Upper lobe of left lung (tissue), 6 donors: ENCODE data around the gene MOK. TPM values are rescaled to one million over a fixed set of nuclear protein-coding genes. Genes with fewer than 3 reads are reported as not detected.

Source experiments
- ATAC-seq, 2 donors: fragments of 200-7000 bp; cut with Tn5 transposase; one replicate each; pipeline ENCODE4 v1.9.1; 2022; ENCODE audit warnings: mild to moderate bottlenecking in 2 of 2, moderate library complexity in 2 of 2; ENCODE audit not compliant: low FRiP score in 2 of 2
- DNase-seq, 2 donors: peaks; one replicate each; pipeline ENCODE4 v3.0.0-alpha.2; 2019 to 2020
- H3K27ac ChIP-seq, 4 donors: fragments of 200-600 bp; sonication (generic); one replicate each; pipeline ENCODE4 v1.5.1; 2016 to 2019
- H3K27me3 ChIP-seq, 4 donors: fragments of 200-600 bp; sonication (generic); one replicate each; pipeline ENCODE4 v1.5.1; 2017 to 2019
- H3K36me3 ChIP-seq, 4 donors: fragments of 200-600 bp; sonication (generic); one replicate each; pipeline ENCODE4 v1.5.1; 2016 to 2019
- H3K4me1 ChIP-seq, 4 donors: fragments of 200-600 bp; sonication (generic); one replicate each; pipeline ENCODE4 v1.5.1; 2018 to 2019
- H3K4me3 ChIP-seq, 4 donors: fragments of 200-600 bp; sonication (generic); one replicate each; pipeline ENCODE4 v1.5.1; 2017 to 2019; ENCODE audit warnings: mild to moderate bottlenecking in 2 of 4, moderate library complexity in 1 of 4
- H3K9me3 ChIP-seq, 4 donors: fragments of 200-600 bp; sonication (generic); one replicate each; pipeline ENCODE4 v1.5.1; 2018 to 2019
- CTCF ChIP-seq, 6 experiments: fragments of 450-650 bp in 4 of 6; fragments of 200-600 bp in 2 of 6; sonication (generic) in 2 of 6; IDR thresholded peaks; one replicate each; pipeline ENCODE4 v1.5.1; 2016 to 2019; ENCODE audit warnings: antibody characterized with exemption in 6 of 6
- EP300 ChIP-seq, 4 donors: sonication (generic); formaldehyde crosslinking; IDR thresholded peaks; one replicate each; pipeline ENCODE4 v1.5.1; 2017; ENCODE audit warnings: antibody characterized with exemption in 4 of 4, control low read depth in 2 of 4
- POLR2A ChIP-seq, 4 donors: fragments of 450-650 bp; IDR thresholded peaks; one replicate each; pipeline ENCODE4 v1.5.1; 2016 to 2017; ENCODE audit warnings: antibody characterized with exemption in 4 of 4, mild to moderate bottlenecking in 2 of 4
- POLR2AphosphoS5 ChIP-seq, 2 donors: sonication (generic); formaldehyde crosslinking; IDR thresholded peaks; one replicate each; pipeline ENCODE4 v1.5.1; 2017; ENCODE audit warnings: antibody characterized with exemption in 2 of 2
- WGBS, 2 donors: methylation state at CpG; one replicate each; pipeline ENCODE4 v1.1.5; 2017 to 2018; 5-methylcytosine and 5-hydroxymethylcytosine counted together
- total RNA-seq, 6 donors: library from RNA; depleted of rRNA in 4 of 6; stranded (reverse); fragments of >200 nt in 4 of 6; gene quantifications; one replicate each; pipeline versions ENCODE4 v1.1.0 to v1.2.1, GENCODE V29; 2016 to 2021
- donor health status: DM: no; HTN: no; CAD: no; lungs with moderate emphysema.
- donor health status: DM: no; HTN: yes; CAD: no; lungs with severe emphysema.

MOK gene
- total RNA-seq, 6 donors from 2014 or later: 8.8 to 66.0 (median 29.4) TPM

- ATAC-seq (no peak), DNase-seq (no peak)
- H3K27me3 ChIP-seq: no peaks in the 10 kb centered on the region
- no peak for TF ChIP-seq EP300 (IDR thresholded peaks at IDR 0.05)
- no peak for TF ChIP-seq POLR2AphosphoS5 (IDR thresholded peaks at IDR 0.05)
- no peak for TF ChIP-seq POLR2A (IDR thresholded peaks at IDR 0.05)
- TF ChIP-seq CTCF (IDR thresholded peaks at IDR 0.05): no peak
- H3K9me3 ChIP-seq: no peaks in the 10 kb centered on the region
- no peaks in the 10 kb centered on the region for H3K36me3 ChIP-seq
- no peak overlapping the region for H3K4me3 ChIP-seq
- H3K4me1 ChIP-seq: peaks cover 0 to 2% (median 0%) of the 10 kb centered on the region in 4 donors
- 70 to 76% methylated on average over 4 of the region's 4 CpGs for WGBS, 2 donors
- H3K27ac ChIP-seq: no peak overlapping the region
Measured at GRCh38 chr14:102238131-102238530, 66.8 kb downstream of the MOK start.

- DNase-seq (no peak), ATAC-seq (no peak)
- no peaks in the 10 kb centered on the region for H3K9me3 ChIP-seq
- no peaks in the 10 kb centered on the region for H3K27me3 ChIP-seq
- no peak overlapping the region for H3K4me3 ChIP-seq
- WGBS, 2 donors: 94 to 97% methylated on average over 10 to 12 of the region's 12 CpGs
- H3K36me3 ChIP-seq: peaks cover 0 to 11% (median 7%) of the 10 kb centered on the region in 4 donors
- TF ChIP-seq EP300 (IDR thresholded peaks at IDR 0.05) (no peak), POLR2A (IDR thresholded peaks at IDR 0.05) (no peak), CTCF (IDR thresholded peaks at IDR 0.05) (no peak), POLR2AphosphoS5 (IDR thresholded peaks at IDR 0.05) (no peak)
- peaks cover 0 to 2% (median 0%) of the 10 kb centered on the region in 4 donors for H3K4me1 ChIP-seq
- no peak overlapping the region for H3K27ac ChIP-seq
Measured at GRCh38 chr14:102236026-102236425, 68.9 kb downstream of the MOK start.

GRCh38 chr14:102235275-102235897 is 69.6 kb downstream of the MOK start:
- H3K4me3 ChIP-seq: peak overlapping the region in 1 of 4 donors; percentile 8
- WGBS, 2 donors: 43 to 44% methylated on average over 19 of the region's 19 CpGs
- peaks cover 0 to 2% (median 0%) of the 10 kb centered on the region in 4 donors for H3K4me1 ChIP-seq
- H3K27me3 ChIP-seq: no peaks in the 10 kb centered on the region
- peak; percentile 84 to 95 for ATAC-seq
- peak in 1 of 2 donors; percentile 79 for DNase-seq
- H3K36me3 ChIP-seq: peaks cover 0 to 11% (median 7%) of the 10 kb centered on the region in 4 donors
- TF ChIP-seq POLR2A (IDR thresholded peaks at IDR 0.05) (no peak), POLR2AphosphoS5 (IDR thresholded peaks at IDR 0.05) (no peak), EP300 (IDR thresholded peaks at IDR 0.05) (no peak), CTCF (IDR thresholded peaks at IDR 0.05) (peak; percentile 58 to 80 (median 70))
- no peaks in the 10 kb centered on the region for H3K9me3 ChIP-seq
- no peak overlapping the region for H3K27ac ChIP-seq

GRCh38 chr14:102234331-102235264 is 70.4 kb downstream of the MOK start:
- peak in 1 of 2 donors; percentile 59 for ATAC-seq

More at GRCh38 chr14:102234331-102235264, 70.4 kb downstream of the MOK start:
- 71 to 74% methylated on average over 34 of the region's 34 CpGs for WGBS, 2 donors
- H3K4me3 ChIP-seq: peak overlapping the region in 1 of 4 donors; percentile 8
- no peak for DNase-seq
- no peak overlapping the region for H3K27ac ChIP-seq
- H3K4me1 ChIP-seq: peaks cover 0 to 2% (median 0%) of the 10 kb centered on the region in 4 donors
- no peaks in the 10 kb centered on the region for H3K9me3 ChIP-seq
- H3K27me3 ChIP-seq: no peaks in the 10 kb centered on the region
- TF ChIP-seq POLR2A (IDR thresholded peaks at IDR 0.05): no peak
- no peak for TF ChIP-seq EP300 (IDR thresholded peaks at IDR 0.05)
- no peak for TF ChIP-seq CTCF (IDR thresholded peaks at IDR 0.05)
- TF ChIP-seq POLR2AphosphoS5 (IDR thresholded peaks at IDR 0.05): no peak
- H3K36me3 ChIP-seq: peaks cover 0 to 11% (median 8%) of the 10 kb centered on the region in 4 donors
